Breast epithelium (tissue), 4 donors: ENCODE results near the gene NEGR1. TPM values are rescaled to one million over a fixed set of nuclear protein-coding genes. Genes with fewer than 3 reads are reported as not detected.

Source experiments
- DNase-seq, 2 donors: peaks; one replicate each; pipeline ENCODE4 v3.0.0-alpha.2; 2019; ENCODE audit warnings: low spot score in 2 of 2
- H3K27ac ChIP-seq, 2 donors: fragments of 200-600 bp; sonication (generic) in 1 of 2; one replicate each; pipeline ENCODE4 v1.5.1; 2016 to 2019; ENCODE audit warnings: mild to moderate bottlenecking in 1 of 2
- H3K27me3 ChIP-seq, 2 donors: fragments of 200-600 bp; sonication (generic) in 1 of 2; one replicate each; pipeline versions ENCODE4 v1.5.1 to v1.6.0; 2017 to 2019; ENCODE audit warnings: control low read depth in 1 of 2, mild to moderate bottlenecking in 1 of 2
- H3K36me3 ChIP-seq: fragments of 200-600 bp; one replicate; pipeline ENCODE4 v1.5.1; 2019
- H3K4me1 ChIP-seq, 2 donors: fragments of 200-600 bp; sonication (generic); one replicate each; pipeline ENCODE4 v1.5.1; 2016 to 2019; ENCODE audit warnings: control low read depth in 1 of 2
- H3K4me3 ChIP-seq, 3 donors: fragments of 200-600 bp; sonication (generic); 1 replicate in 2 of 3; 2 replicates in 1 of 3; pipeline ENCODE4 v1.5.1; 2016 to 2019; ENCODE audit warnings: mild to moderate bottlenecking in 3 of 3, moderate library complexity in 2 of 3
- H3K9me3 ChIP-seq, 2 donors: fragments of 200-600 bp; sonication (generic) in 1 of 2; one replicate each; pipeline ENCODE4 v1.5.1; 2016 to 2019; ENCODE audit warnings: control low read depth in 1 of 2
- CTCF ChIP-seq, 3 donors: fragments of 450-650 bp; IDR thresholded peaks; one replicate each; pipeline ENCODE4 v1.5.1; 2016 to 2017; ENCODE audit warnings: antibody characterized with exemption in 3 of 3, mild to moderate bottlenecking in 3 of 3, moderate library complexity in 3 of 3
- POLR2A ChIP-seq: fragments of 450-650 bp; IDR thresholded peaks from one replicate; pipeline ENCODE4 v1.6.1; 2016; ENCODE audit warnings: antibody characterized with exemption, mild to moderate bottlenecking, moderate library complexity
- POLR2AphosphoS5 ChIP-seq, 3 donors: sonication (generic); formaldehyde crosslinking; IDR thresholded peaks; one replicate each; pipeline ENCODE4 v1.6.1; 2017; ENCODE audit warnings: antibody characterized with exemption in 3 of 3
- intact Hi-C: fragments of 100-400 bp; cut with DNase I; formaldehyde crosslinking; loops from one replicate; pipeline ENCODE4 v1.15.1; 2023; ENCODE audit warnings: low total_unique reads
- total RNA-seq, 3 donors: library from RNA; depleted of rRNA; stranded (reverse); fragments of >200 nt; gene quantifications; one replicate each; pipeline ENCODE4 v1.1.0, GENCODE V29; 2016

The NEGR1 gene
- total RNA-seq, 3 donors from 2014 or later: 5.6 to 33.3 (median 7.9) TPM

- TF ChIP-seq POLR2AphosphoS5 (IDR thresholded peaks at IDR 0.05) (no peak), POLR2A (no peak), CTCF (IDR thresholded peaks at IDR 0.05) (no peak)
- DNase-seq: no peak
- Histone ChIP-seq H3K4me3 (no peak overlapping the region), H3K36me3 (no peaks in the 10 kb centered on the region), H3K27ac (no peak overlapping the region), H3K9me3 (no peaks in the 10 kb centered on the region), H3K4me1 (no peaks in the 10 kb centered on the region), H3K27me3 (no peaks in the 10 kb centered on the region)
- intact Hi-C loops: no loop called here
Observed at GRCh38 chr1:71862756-71863155, 419.6 kb downstream of the NEGR1 start.

- DNase-seq: no peak
- Histone ChIP-seq H3K27ac (no peak overlapping the region), H3K4me3 (no peak overlapping the region), H3K27me3 (no peaks in the 10 kb centered on the region), H3K4me1 (no peaks in the 10 kb centered on the region), H3K9me3 (no peaks in the 10 kb centered on the region), H3K36me3 (no peaks in the 10 kb centered on the region)
- intact Hi-C loops: no loop called here
- TF ChIP-seq CTCF (IDR thresholded peaks at IDR 0.05): no peak
- TF ChIP-seq POLR2A: no peak
- no peak for TF ChIP-seq POLR2AphosphoS5 (IDR thresholded peaks at IDR 0.05)
Observed at GRCh38 chr1:71861022-71861421, 421.3 kb downstream of the NEGR1 start.

GRCh38 chr1:71859806-71860205 is 422.5 kb downstream of the NEGR1 start:
- no peaks in the 10 kb centered on the region for H3K9me3 ChIP-seq
- H3K4me1 ChIP-seq: no peaks in the 10 kb centered on the region
- intact Hi-C loops: no loop called here
- H3K27ac ChIP-seq: no peak overlapping the region
- no peak for TF ChIP-seq CTCF (IDR thresholded peaks at IDR 0.05)
- TF ChIP-seq POLR2AphosphoS5 (IDR thresholded peaks at IDR 0.05): no peak
- no peak for TF ChIP-seq POLR2A
- H3K36me3 ChIP-seq: no peaks in the 10 kb centered on the region
- no peak for DNase-seq
- no peaks in the 10 kb centered on the region for H3K27me3 ChIP-seq
- no peak overlapping the region for H3K4me3 ChIP-seq

GRCh38 chr1:71857862-71858261 is 424.5 kb downstream of the NEGR1 start:
- H3K4me3 ChIP-seq: no peak overlapping the region
- H3K9me3 ChIP-seq: no peaks in the 10 kb centered on the region
- TF ChIP-seq CTCF (IDR thresholded peaks at IDR 0.05): no peak
- no peak for TF ChIP-seq POLR2A
- TF ChIP-seq POLR2AphosphoS5 (IDR thresholded peaks at IDR 0.05): no peak
- intact Hi-C loops: no loop called here
- H3K27me3 ChIP-seq: no peaks in the 10 kb centered on the region
- no peak overlapping the region for H3K27ac ChIP-seq
- DNase-seq: no peak
- no peaks in the 10 kb centered on the region for H3K36me3 ChIP-seq
- no peaks in the 10 kb centered on the region for H3K4me1 ChIP-seq

- Histone ChIP-seq H3K4me3 (no peak overlapping the region), H3K9me3 (no peaks in the 10 kb centered on the region), H3K27ac (no peak overlapping the region), H3K36me3 (no peaks in the 10 kb centered on the region), H3K4me1 (no peaks in the 10 kb centered on the region), H3K27me3 (no peaks in the 10 kb centered on the region)
- intact Hi-C loops: no loop called here
- no peak for DNase-seq
- no peak for TF ChIP-seq CTCF (IDR thresholded peaks at IDR 0.05)
- TF ChIP-seq POLR2AphosphoS5 (IDR thresholded peaks at IDR 0.05): no peak
- no peak for TF ChIP-seq POLR2A
Observed at GRCh38 chr1:71853360-71853759, 429.0 kb downstream of the NEGR1 start.
